Astrocyte (in vitro differentiated cells and primary cell): ENCODE results near the gene ZDHHC17.
"Not testable (repeated sequence)": the region's sequence is repeated elsewhere in the genome, so short reads cannot be mapped to it uniquely, and the experiment has no call there.

ENCODE experiments used
- EZH2 ChIP-seq: IDR thresholded peaks from 2 replicates; pipeline ENCODE4 v1.6.1; 2012; ENCODE audit warnings: mild to moderate bottlenecking, low read length, inconsistent platforms; ENCODE audit not compliant: insufficient read depth
- TF ChIP-seq, protein P1 (sequence below): IDR thresholded peaks from 2 replicates; pipeline ENCODE4 v1.5.1; 2011; ENCODE audit warnings: low read depth, mild to moderate bottlenecking, inconsistent platforms, low read length, moderate library complexity; ENCODE audit not compliant: insufficient read depth

DNA sequence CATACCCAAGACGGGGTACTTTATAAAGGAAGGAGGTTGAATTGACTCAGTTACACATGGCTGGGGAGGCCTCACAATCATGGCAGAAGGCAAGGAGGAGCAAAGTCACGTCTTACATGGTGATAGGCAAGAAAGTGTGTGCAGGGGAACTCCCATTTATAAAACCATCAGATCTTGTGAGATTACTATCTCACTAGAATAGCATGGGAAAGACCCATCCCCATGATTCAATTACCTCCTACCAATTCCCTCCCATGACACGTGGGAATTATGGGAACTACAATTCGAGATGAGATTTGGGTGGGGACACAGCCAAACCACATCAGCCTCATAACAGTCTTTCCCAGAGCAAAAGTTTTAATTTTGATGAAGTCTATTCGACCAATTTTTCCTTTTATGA lies 15.4 kb downstream of the ZDHHC17 start:
- TF ChIP-seq, protein P1, sequence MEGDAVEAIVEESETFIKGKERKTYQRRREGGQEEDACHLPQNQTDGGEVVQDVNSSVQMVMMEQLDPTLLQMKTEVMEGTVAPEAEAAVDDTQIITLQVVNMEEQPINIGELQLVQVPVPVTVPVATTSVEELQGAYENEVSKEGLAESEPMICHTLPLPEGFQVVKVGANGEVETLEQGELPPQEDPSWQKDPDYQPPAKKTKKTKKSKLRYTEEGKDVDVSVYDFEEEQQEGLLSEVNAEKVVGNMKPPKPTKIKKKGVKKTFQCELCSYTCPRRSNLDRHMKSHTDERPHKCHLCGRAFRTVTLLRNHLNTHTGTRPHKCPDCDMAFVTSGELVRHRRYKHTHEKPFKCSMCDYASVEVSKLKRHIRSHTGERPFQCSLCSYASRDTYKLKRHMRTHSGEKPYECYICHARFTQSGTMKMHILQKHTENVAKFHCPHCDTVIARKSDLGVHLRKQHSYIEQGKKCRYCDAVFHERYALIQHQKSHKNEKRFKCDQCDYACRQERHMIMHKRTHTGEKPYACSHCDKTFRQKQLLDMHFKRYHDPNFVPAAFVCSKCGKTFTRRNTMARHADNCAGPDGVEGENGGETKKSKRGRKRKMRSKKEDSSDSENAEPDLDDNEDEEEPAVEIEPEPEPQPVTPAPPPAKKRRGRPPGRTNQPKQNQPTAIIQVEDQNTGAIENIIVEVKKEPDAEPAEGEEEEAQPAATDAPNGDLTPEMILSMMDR: not testable (repeated sequence)
- not testable (repeated sequence) for TF ChIP-seq EZH2
